ENCODE measurements around the gene FEM1C.

Gene FEM1C

DNA sequence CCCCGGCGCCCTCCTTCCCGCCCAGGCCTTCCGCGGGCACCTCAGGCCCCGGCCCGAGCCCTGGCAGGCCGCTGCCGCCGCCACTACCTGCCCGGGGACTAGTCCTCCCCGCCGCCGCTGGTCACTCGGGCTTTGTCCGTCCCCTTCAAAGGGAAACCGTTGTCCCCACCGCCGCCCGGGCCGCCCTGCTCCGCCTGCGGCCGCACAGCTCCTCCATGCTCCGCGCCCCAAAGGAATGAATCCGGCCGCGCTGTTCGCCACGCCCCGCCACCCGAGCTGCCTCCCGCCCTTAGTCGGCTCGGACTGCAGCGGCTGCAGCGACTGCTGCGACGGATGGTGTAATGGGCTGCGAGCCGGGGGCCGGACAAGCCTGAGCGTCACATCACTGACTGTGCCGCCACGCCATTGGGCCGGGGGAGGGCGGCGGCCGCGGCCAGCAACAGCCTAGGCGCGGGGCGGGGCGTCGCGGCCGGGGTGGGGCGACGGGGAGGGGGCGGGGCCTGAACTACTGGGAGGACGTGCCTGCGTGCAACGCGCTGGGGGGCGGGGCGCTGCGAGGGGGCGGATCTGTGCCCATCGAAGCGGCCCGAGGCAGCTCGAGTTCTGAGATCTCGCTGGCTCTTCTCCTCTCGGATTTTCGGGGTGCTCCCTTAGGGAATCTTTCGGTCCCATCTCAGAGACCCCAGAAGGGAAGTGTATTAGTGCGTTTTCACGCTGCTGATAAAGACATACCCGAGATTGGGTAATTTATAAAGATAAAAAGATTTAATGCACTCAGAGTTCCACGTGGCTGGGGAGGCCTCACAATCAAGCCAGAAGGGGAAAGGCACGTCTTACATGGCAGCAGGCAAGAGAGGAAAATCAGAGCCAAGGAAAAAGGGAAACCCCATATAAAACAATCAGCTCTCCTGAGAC lies at the start of gene FEM1C (continued):
- TF ChIP-seq ZNF561 (tag by site-specific recombination; IDR thresholded peaks at IDR 0.05; ENCODE audit: borderline replicate concordance) (peak; percentile 86), ZBTB1 (tag by site-specific recombination; IDR thresholded peaks at IDR 0.05) (no peak), ZEB2 (tag by site-specific recombination; IDR thresholded peaks at IDR 0.05) (peak; percentile 61), ZNF670 (tag by site-specific recombination; IDR thresholded peaks at IDR 0.05; ENCODE audit: low read depth) (no peak), ZNF792 (tag by site-specific recombination; IDR thresholded peaks at IDR 0.05) (no peak), ZNF404 (tag by site-specific recombination; IDR thresholded peaks at IDR 0.05) (0 out of 2 replicates have a peak, but pooled peaks have one; percentile 16), BCL11B (tag by site-specific recombination; IDR thresholded peaks at IDR 0.05; ENCODE audit: low read depth) (no peak), HOXD13 (CRISPR knock-in tag; IDR thresholded peaks at IDR 0.05; ENCODE audit: borderline replicate concordance) (no peak), ZFP37 (tag by site-specific recombination; IDR thresholded peaks at IDR 0.05) (peak; percentile 93), ZNF747 (tag by site-specific recombination; IDR thresholded peaks at IDR 0.05) (no peak), KLF9 (tag by site-specific recombination; IDR thresholded peaks at IDR 0.05; ENCODE audit: low read depth) (peak; percentile 81), ZNF114 (tag by site-specific recombination; IDR thresholded peaks at IDR 0.05) (no peak), ZSCAN16 (tag by site-specific recombination; IDR thresholded peaks at IDR 0.05) (no peak), ZBTB8A (tag by site-specific recombination; IDR thresholded peaks at IDR 0.05) (peak; percentile 95), PRDM1 (tag by site-specific recombination; IDR thresholded peaks at IDR 0.05) (no peak), ZNF221 (tag by site-specific recombination; IDR thresholded peaks at IDR 0.05; ENCODE audit: borderline replicate concordance) (no peak), ZNF626 (tag by site-specific recombination; IDR thresholded peaks at IDR 0.05) (no peak; the same call in 1 of the 2 replicates), YY1 (tag by site-specific recombination; IDR thresholded peaks at IDR 0.05) (peak; percentile 74), ZNF585B (tag by site-specific recombination; IDR thresholded peaks at IDR 0.05) (no peak), ZNF707 (tag by site-specific recombination; IDR thresholded peaks at IDR 0.05) (no peak), SCRT1 (tag by site-specific recombination; IDR thresholded peaks at IDR 0.05; ENCODE audit: borderline replicate concordance) (no peak), MZF1 (tag by site-specific recombination; IDR thresholded peaks at IDR 0.05; ENCODE audit: borderline replicate concordance) (no peak; the same call in 1 of the 2 replicates), ZSCAN23 (tag by site-specific recombination; IDR thresholded peaks at IDR 0.05) (no peak)
- TF ChIP-seq, protein P1, sequence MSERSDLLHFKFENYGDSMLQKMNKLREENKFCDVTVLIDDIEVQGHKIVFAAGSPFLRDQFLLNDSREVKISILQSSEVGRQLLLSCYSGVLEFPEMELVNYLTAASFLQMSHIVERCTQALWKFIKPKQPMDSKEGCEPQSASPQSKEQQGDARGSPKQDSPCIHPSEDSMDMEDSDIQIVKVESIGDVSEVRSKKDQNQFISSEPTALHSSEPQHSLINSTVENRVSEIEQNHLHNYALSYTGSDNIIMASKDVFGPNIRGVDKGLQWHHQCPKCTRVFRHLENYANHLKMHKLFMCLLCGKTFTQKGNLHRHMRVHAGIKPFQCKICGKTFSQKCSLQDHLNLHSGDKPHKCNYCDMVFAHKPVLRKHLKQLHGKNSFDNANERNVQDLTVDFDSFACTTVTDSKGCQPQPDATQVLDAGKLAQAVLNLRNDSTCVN (tag by site-specific recombination; optimal IDR thresholded peaks at IDR 0.05), result peak; percentile 64
- TF ChIP-seq, protein P2, sequence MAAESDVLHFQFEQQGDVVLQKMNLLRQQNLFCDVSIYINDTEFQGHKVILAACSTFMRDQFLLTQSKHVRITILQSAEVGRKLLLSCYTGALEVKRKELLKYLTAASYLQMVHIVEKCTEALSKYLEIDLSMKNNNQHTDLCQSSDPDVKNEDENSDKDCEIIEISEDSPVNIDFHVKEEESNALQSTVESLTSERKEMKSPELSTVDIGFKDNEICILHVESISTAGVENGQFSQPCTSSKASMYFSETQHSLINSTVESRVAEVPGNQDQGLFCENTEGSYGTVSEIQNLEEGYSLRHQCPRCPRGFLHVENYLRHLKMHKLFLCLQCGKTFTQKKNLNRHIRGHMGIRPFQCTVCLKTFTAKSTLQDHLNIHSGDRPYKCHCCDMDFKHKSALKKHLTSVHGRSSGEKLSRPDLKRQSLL (tag by site-specific recombination; IDR thresholded peaks at IDR 0.05), result no peak
- TF ChIP-seq, protein P3, sequence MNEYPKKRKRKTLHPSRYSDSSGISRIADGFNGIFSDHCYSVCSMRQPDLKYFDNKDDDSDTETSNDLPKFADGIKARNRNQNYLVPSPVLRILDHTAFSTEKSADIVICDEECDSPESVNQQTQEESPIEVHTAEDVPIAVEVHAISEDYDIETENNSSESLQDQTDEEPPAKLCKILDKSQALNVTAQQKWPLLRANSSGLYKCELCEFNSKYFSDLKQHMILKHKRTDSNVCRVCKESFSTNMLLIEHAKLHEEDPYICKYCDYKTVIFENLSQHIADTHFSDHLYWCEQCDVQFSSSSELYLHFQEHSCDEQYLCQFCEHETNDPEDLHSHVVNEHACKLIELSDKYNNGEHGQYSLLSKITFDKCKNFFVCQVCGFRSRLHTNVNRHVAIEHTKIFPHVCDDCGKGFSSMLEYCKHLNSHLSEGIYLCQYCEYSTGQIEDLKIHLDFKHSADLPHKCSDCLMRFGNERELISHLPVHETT (tag by site-specific recombination; IDR thresholded peaks at IDR 0.05), result peak; percentile 39; the same call in 1 of the 2 replicates
- TF ChIP-seq, protein P4, sequence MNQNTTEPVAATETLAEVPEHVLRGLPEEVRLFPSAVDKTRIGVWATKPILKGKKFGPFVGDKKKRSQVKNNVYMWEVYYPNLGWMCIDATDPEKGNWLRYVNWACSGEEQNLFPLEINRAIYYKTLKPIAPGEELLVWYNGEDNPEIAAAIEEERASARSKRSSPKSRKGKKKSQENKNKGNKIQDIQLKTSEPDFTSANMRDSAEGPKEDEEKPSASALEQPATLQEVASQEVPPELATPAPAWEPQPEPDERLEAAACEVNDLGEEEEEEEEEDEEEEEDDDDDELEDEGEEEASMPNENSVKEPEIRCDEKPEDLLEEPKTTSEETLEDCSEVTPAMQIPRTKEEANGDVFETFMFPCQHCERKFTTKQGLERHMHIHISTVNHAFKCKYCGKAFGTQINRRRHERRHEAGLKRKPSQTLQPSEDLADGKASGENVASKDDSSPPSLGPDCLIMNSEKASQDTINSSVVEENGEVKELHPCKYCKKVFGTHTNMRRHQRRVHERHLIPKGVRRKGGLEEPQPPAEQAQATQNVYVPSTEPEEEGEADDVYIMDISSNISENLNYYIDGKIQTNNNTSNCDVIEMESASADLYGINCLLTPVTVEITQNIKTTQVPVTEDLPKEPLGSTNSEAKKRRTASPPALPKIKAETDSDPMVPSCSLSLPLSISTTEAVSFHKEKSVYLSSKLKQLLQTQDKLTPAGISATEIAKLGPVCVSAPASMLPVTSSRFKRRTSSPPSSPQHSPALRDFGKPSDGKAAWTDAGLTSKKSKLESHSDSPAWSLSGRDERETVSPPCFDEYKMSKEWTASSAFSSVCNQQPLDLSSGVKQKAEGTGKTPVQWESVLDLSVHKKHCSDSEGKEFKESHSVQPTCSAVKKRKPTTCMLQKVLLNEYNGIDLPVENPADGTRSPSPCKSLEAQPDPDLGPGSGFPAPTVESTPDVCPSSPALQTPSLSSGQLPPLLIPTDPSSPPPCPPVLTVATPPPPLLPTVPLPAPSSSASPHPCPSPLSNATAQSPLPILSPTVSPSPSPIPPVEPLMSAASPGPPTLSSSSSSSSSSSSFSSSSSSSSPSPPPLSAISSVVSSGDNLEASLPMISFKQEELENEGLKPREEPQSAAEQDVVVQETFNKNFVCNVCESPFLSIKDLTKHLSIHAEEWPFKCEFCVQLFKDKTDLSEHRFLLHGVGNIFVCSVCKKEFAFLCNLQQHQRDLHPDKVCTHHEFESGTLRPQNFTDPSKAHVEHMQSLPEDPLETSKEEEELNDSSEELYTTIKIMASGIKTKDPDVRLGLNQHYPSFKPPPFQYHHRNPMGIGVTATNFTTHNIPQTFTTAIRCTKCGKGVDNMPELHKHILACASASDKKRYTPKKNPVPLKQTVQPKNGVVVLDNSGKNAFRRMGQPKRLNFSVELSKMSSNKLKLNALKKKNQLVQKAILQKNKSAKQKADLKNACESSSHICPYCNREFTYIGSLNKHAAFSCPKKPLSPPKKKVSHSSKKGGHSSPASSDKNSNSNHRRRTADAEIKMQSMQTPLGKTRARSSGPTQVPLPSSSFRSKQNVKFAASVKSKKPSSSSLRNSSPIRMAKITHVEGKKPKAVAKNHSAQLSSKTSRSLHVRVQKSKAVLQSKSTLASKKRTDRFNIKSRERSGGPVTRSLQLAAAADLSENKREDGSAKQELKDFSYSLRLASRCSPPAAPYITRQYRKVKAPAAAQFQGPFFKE (tag by site-specific recombination; IDR thresholded peaks at IDR 0.05; ENCODE audit: borderline replicate concordance), result no peak
- TF ChIP-seq, protein P5, sequence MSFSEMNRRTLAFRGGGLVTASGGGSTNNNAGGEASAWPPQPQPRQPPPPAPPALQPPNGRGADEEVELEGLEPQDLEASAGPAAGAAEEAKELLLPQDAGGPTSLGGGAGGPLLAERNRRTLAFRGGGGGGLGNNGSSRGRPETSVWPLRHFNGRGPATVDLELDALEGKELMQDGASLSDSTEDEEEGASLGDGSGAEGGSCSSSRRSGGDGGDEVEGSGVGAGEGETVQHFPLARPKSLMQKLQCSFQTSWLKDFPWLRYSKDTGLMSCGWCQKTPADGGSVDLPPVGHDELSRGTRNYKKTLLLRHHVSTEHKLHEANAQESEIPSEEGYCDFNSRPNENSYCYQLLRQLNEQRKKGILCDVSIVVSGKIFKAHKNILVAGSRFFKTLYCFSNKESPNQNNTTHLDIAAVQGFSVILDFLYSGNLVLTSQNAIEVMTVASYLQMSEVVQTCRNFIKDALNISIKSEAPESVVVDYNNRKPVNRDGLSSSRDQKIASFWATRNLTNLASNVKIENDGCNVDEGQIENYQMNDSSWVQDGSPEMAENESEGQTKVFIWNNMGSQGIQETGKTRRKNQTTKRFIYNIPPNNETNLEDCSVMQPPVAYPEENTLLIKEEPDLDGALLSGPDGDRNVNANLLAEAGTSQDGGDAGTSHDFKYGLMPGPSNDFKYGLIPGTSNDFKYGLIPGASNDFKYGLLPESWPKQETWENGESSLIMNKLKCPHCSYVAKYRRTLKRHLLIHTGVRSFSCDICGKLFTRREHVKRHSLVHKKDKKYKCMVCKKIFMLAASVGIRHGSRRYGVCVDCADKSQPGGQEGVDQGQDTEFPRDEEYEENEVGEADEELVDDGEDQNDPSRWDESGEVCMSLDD (tag by site-specific recombination; IDR thresholded peaks at IDR 0.05), result peak; percentile 54; the same call in 1 of the 2 replicates
